ENCODE data around the gene PLCB4. TPM values are rescaled to one million over a fixed set of nuclear protein-coding genes. Genes with fewer than 3 reads are reported as not detected.

The PLCB4 gene
- polyA plus RNA-seq, 1 donor, result 14.6 TPM

GRCh38 chr20:9233804-9234203 is 164.9 kb downstream of the PLCB4 start:
- Histone ChIP-seq H3K27ac (ENCODE audit: low read length) (no peak overlapping the region), H3K27me3 (ENCODE audit: control insufficient read depth, insufficient read depth, low read length) (no peaks in the 10 kb centered on the region), H3K4me1 (ENCODE audit: control insufficient read depth, insufficient read depth, low read length) (no peaks in the 10 kb centered on the region), H3K9me3 (ENCODE audit: control insufficient read depth, low read depth, low read length) (no peaks in the 10 kb centered on the region), H3K4me3 (ENCODE audit: low read length) (no peak overlapping the region), H3K36me3 (ENCODE audit: control insufficient read depth, insufficient read depth, low read length) (no peaks in the 10 kb centered on the region)
- 100% methylated on average over 2 of the region's 2 CpGs for WGBS (ENCODE audit: insufficient coverage, low lambda C conversion rate)
- no peak for DNase-seq

GRCh38 chr20:9235518-9235917 is 166.6 kb downstream of the PLCB4 start:
- Histone ChIP-seq H3K4me1 (ENCODE audit: control insufficient read depth, insufficient read depth, low read length) (peaks cover 2% of the 10 kb centered on the region), H3K4me3 (ENCODE audit: low read length) (no peak overlapping the region), H3K36me3 (ENCODE audit: control insufficient read depth, insufficient read depth, low read length) (no peaks in the 10 kb centered on the region), H3K27me3 (ENCODE audit: control insufficient read depth, insufficient read depth, low read length) (no peaks in the 10 kb centered on the region), H3K9me3 (ENCODE audit: control insufficient read depth, low read depth, low read length) (no peaks in the 10 kb centered on the region), H3K27ac (ENCODE audit: low read length) (no peak overlapping the region)
- DNase-seq, result no peak
- WGBS (ENCODE audit: insufficient coverage, low lambda C conversion rate), result no CpG with 5 or more reads among the region's 4 CpGs

- no peaks in the 10 kb centered on the region for H3K27me3 ChIP-seq (ENCODE audit: control insufficient read depth, insufficient read depth, low read length)
- no peak overlapping the region for H3K27ac ChIP-seq (ENCODE audit: low read length)
- DNase-seq, result no peak
- peaks cover 7% of the 10 kb centered on the region for H3K4me1 ChIP-seq (ENCODE audit: control insufficient read depth, insufficient read depth, low read length)
- no peaks in the 10 kb centered on the region for H3K36me3 ChIP-seq (ENCODE audit: control insufficient read depth, insufficient read depth, low read length)
- no CpG with 5 or more reads among the region's 4 CpGs for WGBS (ENCODE audit: insufficient coverage, low lambda C conversion rate)
- no peaks in the 10 kb centered on the region for H3K9me3 ChIP-seq (ENCODE audit: control insufficient read depth, low read depth, low read length)
- H3K4me3 ChIP-seq (ENCODE audit: low read length), result no peak overlapping the region
Measured at GRCh38 chr20:9236458-9236857, 167.6 kb downstream of the PLCB4 start.

- Histone ChIP-seq H3K27me3 (ENCODE audit: control insufficient read depth, insufficient read depth, low read length) (no peaks in the 10 kb centered on the region), H3K9me3 (ENCODE audit: control insufficient read depth, low read depth, low read length) (no peaks in the 10 kb centered on the region), H3K27ac (ENCODE audit: low read length) (peak overlapping the region; percentile 49), H3K4me3 (ENCODE audit: low read length) (no peak overlapping the region), H3K36me3 (ENCODE audit: control insufficient read depth, insufficient read depth, low read length) (no peaks in the 10 kb centered on the region), H3K4me1 (ENCODE audit: control insufficient read depth, insufficient read depth, low read length) (peaks cover 15% of the 10 kb centered on the region)
- DNase-seq, result peak; percentile 31 to 77
Measured at GRCh38 chr20:9241232-9241692, 172.4 kb downstream of the PLCB4 start.

GRCh38 chr20:9241721-9242427 is 173.0 kb downstream of the PLCB4 start:
- Histone ChIP-seq H3K4me1 (ENCODE audit: control insufficient read depth, insufficient read depth, low read length) (peaks cover 15% of the 10 kb centered on the region), H3K36me3 (ENCODE audit: control insufficient read depth, insufficient read depth, low read length) (no peaks in the 10 kb centered on the region), H3K27ac (ENCODE audit: low read length) (peak overlapping the region; percentile 49), H3K9me3 (ENCODE audit: control insufficient read depth, low read depth, low read length) (no peaks in the 10 kb centered on the region), H3K4me3 (ENCODE audit: low read length) (no peak overlapping the region), H3K27me3 (ENCODE audit: control insufficient read depth, insufficient read depth, low read length) (no peaks in the 10 kb centered on the region)
- WGBS (ENCODE audit: insufficient coverage, low lambda C conversion rate), result no CpG with 5 or more reads among the region's 3 CpGs
- no peak for DNase-seq

- H3K4me3 ChIP-seq (ENCODE audit: low read length), result no peak overlapping the region
- no peak overlapping the region for H3K27ac ChIP-seq (ENCODE audit: low read length)
- WGBS (ENCODE audit: insufficient coverage, low lambda C conversion rate), result no CpG with 5 or more reads among the region's 1 CpG
- H3K36me3 ChIP-seq (ENCODE audit: control insufficient read depth, insufficient read depth, low read length), result no peaks in the 10 kb centered on the region
- no peaks in the 10 kb centered on the region for H3K9me3 ChIP-seq (ENCODE audit: control insufficient read depth, low read depth, low read length)
- peaks cover 15% of the 10 kb centered on the region for H3K4me1 ChIP-seq (ENCODE audit: control insufficient read depth, insufficient read depth, low read length)
- DNase-seq, result no peak
- no peaks in the 10 kb centered on the region for H3K27me3 ChIP-seq (ENCODE audit: control insufficient read depth, insufficient read depth, low read length)
Measured at GRCh38 chr20:9243986-9244385, 175.1 kb downstream of the PLCB4 start.

GRCh38 chr20:9244811-9245210 is 175.9 kb downstream of the PLCB4 start:
- DNase-seq, result no peak
- Histone ChIP-seq H3K9me3 (ENCODE audit: control insufficient read depth, low read depth, low read length) (no peaks in the 10 kb centered on the region), H3K27me3 (ENCODE audit: control insufficient read depth, insufficient read depth, low read length) (no peaks in the 10 kb centered on the region), H3K27ac (ENCODE audit: low read length) (no peak overlapping the region), H3K4me3 (ENCODE audit: low read length) (no peak overlapping the region), H3K4me1 (ENCODE audit: control insufficient read depth, insufficient read depth, low read length) (peaks cover 15% of the 10 kb centered on the region), H3K36me3 (ENCODE audit: control insufficient read depth, insufficient read depth, low read length) (no peaks in the 10 kb centered on the region)
- no CpG with 5 or more reads among the region's 2 CpGs for whole genome bisulfite sequencing (ENCODE audit: insufficient coverage, low lambda C conversion rate)

GRCh38 chr20:9246731-9247130 is 177.8 kb downstream of the PLCB4 start:
- Histone ChIP-seq H3K4me1 (ENCODE audit: control insufficient read depth, insufficient read depth, low read length) (peaks cover 5% of the 10 kb centered on the region), H3K36me3 (ENCODE audit: control insufficient read depth, insufficient read depth, low read length) (no peaks in the 10 kb centered on the region), H3K4me3 (ENCODE audit: low read length) (no peak overlapping the region), H3K27me3 (ENCODE audit: control insufficient read depth, insufficient read depth, low read length) (no peaks in the 10 kb centered on the region), H3K9me3 (ENCODE audit: control insufficient read depth, low read depth, low read length) (no peaks in the 10 kb centered on the region), H3K27ac (ENCODE audit: low read length) (no peak overlapping the region)
- DNase-seq, result no peak
- WGBS (ENCODE audit: insufficient coverage, low lambda C conversion rate), result no CpG with 5 or more reads among the region's 1 CpG

GRCh38 chr20:9250511-9250910 is 181.6 kb downstream of the PLCB4 start:
- Histone ChIP-seq H3K4me3 (ENCODE audit: low read length) (no peak overlapping the region), H3K4me1 (ENCODE audit: control insufficient read depth, insufficient read depth, low read length) (peaks cover 4% of the 10 kb centered on the region), H3K27me3 (ENCODE audit: control insufficient read depth, insufficient read depth, low read length) (no peaks in the 10 kb centered on the region), H3K27ac (ENCODE audit: low read length) (no peak overlapping the region), H3K36me3 (ENCODE audit: control insufficient read depth, insufficient read depth, low read length) (no peaks in the 10 kb centered on the region), H3K9me3 (ENCODE audit: control insufficient read depth, low read depth, low read length) (no peaks in the 10 kb centered on the region)
- DNase-seq, result no peak
- no CpG with 5 or more reads among the region's 1 CpG for WGBS (ENCODE audit: insufficient coverage, low lambda C conversion rate)

GRCh38 chr20:9253006-9253539 is 184.2 kb downstream of the PLCB4 start:
- no peak overlapping the region for H3K4me3 ChIP-seq (ENCODE audit: low read length)
- H3K9me3 ChIP-seq (ENCODE audit: control insufficient read depth, low read depth, low read length), result peaks cover 2% of the 10 kb centered on the region
- DNase-seq, result peak in 1 of 2 donors; percentile 29
- H3K27me3 ChIP-seq (ENCODE audit: control insufficient read depth, insufficient read depth, low read length), result no peaks in the 10 kb centered on the region
- peaks cover 4% of the 10 kb centered on the region for H3K4me1 ChIP-seq (ENCODE audit: control insufficient read depth, insufficient read depth, low read length)
- no peak overlapping the region for H3K27ac ChIP-seq (ENCODE audit: low read length)
- 100% methylated on average over 1 of the region's 4 CpGs for WGBS (ENCODE audit: insufficient coverage, low lambda C conversion rate)
- H3K36me3 ChIP-seq (ENCODE audit: control insufficient read depth, insufficient read depth, low read length), result no peaks in the 10 kb centered on the region

GRCh38 chr20:9255171-9255570 is 186.3 kb downstream of the PLCB4 start:
- DNase-seq, result no peak
- Histone ChIP-seq H3K4me3 (ENCODE audit: low read length) (no peak overlapping the region), H3K9me3 (ENCODE audit: control insufficient read depth, low read depth, low read length) (peaks cover 2% of the 10 kb centered on the region), H3K27ac (ENCODE audit: low read length) (no peak overlapping the region), H3K27me3 (ENCODE audit: control insufficient read depth, insufficient read depth, low read length) (no peaks in the 10 kb centered on the region), H3K36me3 (ENCODE audit: control insufficient read depth, insufficient read depth, low read length) (no peaks in the 10 kb centered on the region), H3K4me1 (ENCODE audit: control insufficient read depth, insufficient read depth, low read length) (peaks cover 4% of the 10 kb centered on the region)
- WGBS (ENCODE audit: insufficient coverage, low lambda C conversion rate), result no CpG with 5 or more reads among the region's 1 CpG

Measured in large intestine (tissue), 3 donors.